MM.1S (cell line): ENCODE measurements around the gene CKMT2.

Source experiments
- DNase-seq: peaks from one replicate; pipeline ENCODE4 v3.0.0-alpha.2; 2015
- H2AFZ ChIP-seq: fragments of 300-600 bp; sonication (generic); 2 replicates; pipeline ENCODE4 v1.6.0; 2016; ENCODE audit warnings: antibody characterized with exemption, low read length
- H3F3A ChIP-seq: fragments of 300-600 bp; sonication (generic); 2 replicates; pipeline ENCODE4 v1.6.1; 2016; ENCODE audit warnings: mild to moderate bottlenecking, antibody characterized with exemption, low read length, moderate library complexity, mixed read lengths; ENCODE audit not compliant: insufficient read depth
- H3K27ac ChIP-seq: fragments of 300-600 bp; sonication (generic); 2 replicates; pipeline ENCODE4 v1.5.1; 2016; ENCODE audit warnings: mild to moderate bottlenecking, low read length
- H3K27me3 ChIP-seq: fragments of 300-600 bp; sonication (generic); replicated peaks from 2 replicates; pipeline ENCODE4 v1.6.0; 2016; ENCODE audit warnings: low read length; ENCODE audit not compliant: insufficient read depth
- H3K36me3 ChIP-seq: fragments of 300-600 bp; sonication (generic); replicated peaks from 2 replicates; pipeline ENCODE4 v1.6.1; 2016; ENCODE audit warnings: mild to moderate bottlenecking, low read length, mixed read lengths; ENCODE audit not compliant: insufficient read depth
- H3K4me1 ChIP-seq: fragments of 300-600 bp; sonication (generic); 2 replicates; pipeline ENCODE4 v1.6.1; 2016; ENCODE audit warnings: low read length, mixed read lengths
- H3K4me2 ChIP-seq: fragments of 300-600 bp; sonication (generic); 2 replicates; pipeline ENCODE4 v1.6.0; 2016; ENCODE audit warnings: low read depth, low read length
- H3K4me3 ChIP-seq: fragments of 300-600 bp; sonication (generic); 2 replicates; pipeline ENCODE4 v1.5.1; 2016; ENCODE audit warnings: low read length, mixed read lengths
- H3K79me2 ChIP-seq: fragments of 300-600 bp; sonication (generic); 2 replicates; pipeline ENCODE4 v1.6.1; 2016; ENCODE audit warnings: mixed run types, low read length, mixed read lengths
- H3K9ac ChIP-seq: fragments of 300-600 bp; sonication (generic); 2 replicates; pipeline ENCODE4 v1.6.1; 2016; ENCODE audit warnings: low read length, mixed read lengths
- H3K9me2 ChIP-seq: fragments of 300-600 bp; sonication (generic); replicated peaks from 2 replicates; pipeline ENCODE4 v1.6.1; 2016; ENCODE audit warnings: mild to moderate bottlenecking, low read length, mixed read lengths; ENCODE audit not compliant: insufficient read depth
- H3K9me3 ChIP-seq: fragments of 300-600 bp; sonication (generic); replicated peaks from 2 replicates; pipeline ENCODE4 v1.6.1; 2016; ENCODE audit warnings: mild to moderate bottlenecking, low read length, mixed read lengths; ENCODE audit not compliant: insufficient read depth
- H4K20me1 ChIP-seq: fragments of 300-600 bp; sonication (generic); 2 replicates; pipeline ENCODE4 v1.6.1; 2016; ENCODE audit warnings: mild to moderate bottlenecking, low read length, moderate library complexity, mixed read lengths; ENCODE audit not compliant: insufficient read depth
- EZH2 ChIP-seq: fragments of 300-600 bp; sonication (generic); optimal IDR thresholded peaks from 2 replicates; pipeline ENCODE3; 2017; ENCODE audit warnings: low read depth, mild to moderate bottlenecking, antibody characterized with exemption, low read length, mixed read lengths
- EZH2phosphoT487 ChIP-seq: fragments of 300-600 bp; sonication (generic); IDR thresholded peaks from 2 replicates; pipeline ENCODE4 v1.6.1; 2018; ENCODE audit warnings: antibody characterized with exemption, low read length
- TF ChIP-seq, protein P1 (sequence below): fragments of 300-600 bp; sonication (generic); IDR thresholded peaks from 2 replicates; pipeline ENCODE4 v1.5.1; 2016; ENCODE audit warnings: antibody characterized with exemption, low read length, mixed read lengths

The CKMT2 gene

DNA sequence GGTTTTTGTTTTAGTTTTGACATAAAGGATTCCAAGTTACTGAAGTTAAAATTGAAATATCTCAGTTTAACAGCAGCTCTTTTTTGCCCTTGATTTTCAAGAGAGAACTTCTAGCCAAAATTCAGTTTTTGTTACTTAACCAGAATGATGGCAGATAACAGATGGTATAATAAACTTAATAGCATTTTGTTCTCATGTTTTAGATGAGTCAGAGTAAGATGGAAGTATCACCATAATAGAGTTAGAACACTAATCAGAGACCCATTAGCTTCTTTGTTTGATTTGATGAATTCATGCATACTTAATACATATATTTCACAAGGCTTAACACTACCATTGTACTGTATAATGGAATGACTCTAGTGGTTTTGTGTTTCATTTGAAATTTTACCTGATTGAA is 80.2 kb downstream of the CKMT2 start:
- Histone ChIP-seq H2AFZ (no peak overlapping the region), H3K36me3 (no peaks in the 10 kb centered on the region), H3K4me2 (no peak overlapping the region), H3K27ac (no peak overlapping the region), H3K9me3 (no peaks in the 10 kb centered on the region), H3K9ac (no peak overlapping the region), H4K20me1 (no peaks in the 10 kb centered on the region), H3K4me3 (no peak overlapping the region), H3K79me2 (no peaks in the 10 kb centered on the region), H3F3A (no peaks in the 10 kb centered on the region), H3K4me1 (no peaks in the 10 kb centered on the region), H3K27me3 (no peaks in the 10 kb centered on the region), H3K9me2 (no peaks in the 10 kb centered on the region)
- DNase-seq: no peak
- TF ChIP-seq EZH2phosphoT487: no peak
- TF ChIP-seq, protein P1, sequence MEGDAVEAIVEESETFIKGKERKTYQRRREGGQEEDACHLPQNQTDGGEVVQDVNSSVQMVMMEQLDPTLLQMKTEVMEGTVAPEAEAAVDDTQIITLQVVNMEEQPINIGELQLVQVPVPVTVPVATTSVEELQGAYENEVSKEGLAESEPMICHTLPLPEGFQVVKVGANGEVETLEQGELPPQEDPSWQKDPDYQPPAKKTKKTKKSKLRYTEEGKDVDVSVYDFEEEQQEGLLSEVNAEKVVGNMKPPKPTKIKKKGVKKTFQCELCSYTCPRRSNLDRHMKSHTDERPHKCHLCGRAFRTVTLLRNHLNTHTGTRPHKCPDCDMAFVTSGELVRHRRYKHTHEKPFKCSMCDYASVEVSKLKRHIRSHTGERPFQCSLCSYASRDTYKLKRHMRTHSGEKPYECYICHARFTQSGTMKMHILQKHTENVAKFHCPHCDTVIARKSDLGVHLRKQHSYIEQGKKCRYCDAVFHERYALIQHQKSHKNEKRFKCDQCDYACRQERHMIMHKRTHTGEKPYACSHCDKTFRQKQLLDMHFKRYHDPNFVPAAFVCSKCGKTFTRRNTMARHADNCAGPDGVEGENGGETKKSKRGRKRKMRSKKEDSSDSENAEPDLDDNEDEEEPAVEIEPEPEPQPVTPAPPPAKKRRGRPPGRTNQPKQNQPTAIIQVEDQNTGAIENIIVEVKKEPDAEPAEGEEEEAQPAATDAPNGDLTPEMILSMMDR: no peak
- no peak for TF ChIP-seq EZH2

DNA sequence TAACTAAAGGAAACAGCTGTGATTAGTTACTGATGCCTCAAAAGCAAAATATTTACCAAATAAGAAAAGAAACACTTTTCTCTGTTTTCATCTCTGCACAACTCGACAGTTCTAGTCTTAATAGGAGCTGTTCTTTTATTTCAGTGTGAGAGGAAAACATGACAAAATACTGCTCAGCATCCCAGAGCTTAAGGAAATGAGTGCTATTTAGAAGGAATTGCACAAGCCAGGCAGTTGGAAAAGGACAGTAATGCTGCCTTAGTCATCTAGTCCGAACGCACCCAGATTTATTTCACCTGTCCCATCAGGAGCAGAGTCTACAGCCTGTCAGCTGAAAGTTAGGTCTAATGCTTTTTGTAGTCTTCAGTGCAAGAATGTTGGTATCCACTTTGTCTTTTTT is 80.6 kb downstream of the CKMT2 start:
- H3K36me3 ChIP-seq: no peaks in the 10 kb centered on the region
- H3K4me2 ChIP-seq: no peak overlapping the region
- no peak overlapping the region for H3K9ac ChIP-seq
- H4K20me1 ChIP-seq: no peaks in the 10 kb centered on the region
- no peaks in the 10 kb centered on the region for H3K9me2 ChIP-seq
- DNase-seq: no peak
- H2AFZ ChIP-seq: no peak overlapping the region
- no peaks in the 10 kb centered on the region for H3F3A ChIP-seq
- H3K4me3 ChIP-seq: no peak overlapping the region
- H3K27me3 ChIP-seq: no peaks in the 10 kb centered on the region
- TF ChIP-seq EZH2phosphoT487 (no peak), EZH2 (no peak)
- TF ChIP-seq, protein P1: no peak
- H3K79me2 ChIP-seq: no peaks in the 10 kb centered on the region
- no peak overlapping the region for H3K27ac ChIP-seq
- no peaks in the 10 kb centered on the region for H3K4me1 ChIP-seq
- H3K9me3 ChIP-seq: no peaks in the 10 kb centered on the region

DNA sequence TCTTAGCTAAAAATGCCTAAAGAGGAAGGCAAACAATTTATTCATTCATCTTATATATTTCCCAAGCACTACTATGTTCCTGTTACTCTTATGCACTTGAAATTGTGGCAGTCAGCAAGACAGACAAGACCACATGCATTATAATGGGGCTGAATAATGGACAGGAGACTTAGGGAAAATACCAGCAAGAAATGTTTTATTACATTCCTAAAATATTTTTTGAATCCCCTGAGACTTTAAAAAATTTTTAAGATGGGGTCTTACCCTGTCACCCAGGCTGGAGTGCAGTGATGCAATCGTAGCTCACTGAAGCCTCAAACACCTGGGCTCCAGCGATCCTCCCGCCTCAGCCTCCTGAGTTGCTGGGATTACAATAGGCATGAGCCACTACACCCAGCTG is 81.5 kb downstream of the CKMT2 start:
- Histone ChIP-seq H3K9me2 (no peaks in the 10 kb centered on the region), H3K27ac (no peak overlapping the region), H3K4me1 (no peaks in the 10 kb centered on the region), H3K36me3 (no peaks in the 10 kb centered on the region), H3K4me3 (no peak overlapping the region), H3K27me3 (no peaks in the 10 kb centered on the region), H4K20me1 (no peaks in the 10 kb centered on the region), H3K4me2 (no peak overlapping the region), H3K79me2 (no peaks in the 10 kb centered on the region), H2AFZ (no peak overlapping the region), H3F3A (no peaks in the 10 kb centered on the region), H3K9ac (no peak overlapping the region), H3K9me3 (no peaks in the 10 kb centered on the region)
- no peak for DNase-seq
- TF ChIP-seq EZH2 (no peak), EZH2phosphoT487 (no peak)
- TF ChIP-seq, protein P1: no peak
